ENCODE data around the gene HAUS2.

GRCh38 chr15:42595626-42596240 lies 47.1 kb downstream of the HAUS2 start:
- TF ChIP-seq CTCF (IDR thresholded peaks at IDR 0.05; ENCODE audit: extremely low read depth in 1 of 2, insufficient read depth in 1 of 2, low read depth in 1 of 2, low read length in 2 of 2) (no peak), POLR2AphosphoS5 (IDR thresholded peaks at IDR 0.05; ENCODE audit: insufficient read depth, low read depth, low read length) (no peak), EZH2 (IDR thresholded peaks at IDR 0.05; ENCODE audit: borderline replicate concordance, low read depth, low read length, severe bottlenecking) (no peak), POLR2A (IDR thresholded peaks at IDR 0.05; ENCODE audit: low read depth, low read length) (no peak)

Measured in endothelial cell of umbilical vein (primary cell).